Mucosa of stomach (tissue), 1 donor: ENCODE results near the gene ZNF275.
"Not testable (repeated sequence)": the region's sequence is repeated elsewhere in the genome, so short reads cannot be mapped to it uniquely, and the experiment has no call there.

ENCODE experiments used
- H3K27me3 ChIP-seq: one replicate; pipeline ENCODE4 v1.7.0; 2013; ENCODE audit warnings: mild to moderate bottlenecking, low read length; ENCODE audit not compliant: control insufficient read depth, insufficient read depth
- H3K36me3 ChIP-seq: one replicate; pipeline ENCODE4 v1.7.0; 2013; ENCODE audit warnings: low read length; ENCODE audit not compliant: control insufficient read depth, insufficient read depth
- H3K4me1 ChIP-seq: one replicate; pipeline ENCODE4 v1.7.0; 2013; ENCODE audit warnings: mild to moderate bottlenecking, low read length; ENCODE audit not compliant: control insufficient read depth, insufficient read depth
- H3K4me3 ChIP-seq: one replicate; pipeline ENCODE4 v1.7.0; 2013; ENCODE audit warnings: low read length
- H3K9ac ChIP-seq: one replicate; pipeline ENCODE4 v1.7.0; 2013; ENCODE audit warnings: mild to moderate bottlenecking, low read length, moderate library complexity
- H3K9me3 ChIP-seq: one replicate; pipeline ENCODE4 v1.7.0; 2013; ENCODE audit warnings: mild to moderate bottlenecking, low read length, moderate library complexity; ENCODE audit not compliant: control insufficient read depth
- donor health status: Pancreatic carcinoma.

Gene ZNF275

GRCh38 chrX:153333821-153334653 is at the start of gene ZNF275:
TSS of gene ZNF275 (plus strand) at chrX:153334153. CDS start at chrX:153336680, 2,527 bp downstream.
- H3K4me3 ChIP-seq, result peak within 1 kb of the TSS; percentile 8
- no peaks in the 10 kb centered on the region for H3K9me3 ChIP-seq
- H3K27me3 ChIP-seq, result no peaks in the 10 kb centered on the region
- H3K9ac ChIP-seq, result peak within 1 kb of the TSS; percentile 70
- H3K4me1 ChIP-seq, result no peaks in the 10 kb centered on the region
- no peaks in the 10 kb centered on the region for H3K36me3 ChIP-seq

DNA sequence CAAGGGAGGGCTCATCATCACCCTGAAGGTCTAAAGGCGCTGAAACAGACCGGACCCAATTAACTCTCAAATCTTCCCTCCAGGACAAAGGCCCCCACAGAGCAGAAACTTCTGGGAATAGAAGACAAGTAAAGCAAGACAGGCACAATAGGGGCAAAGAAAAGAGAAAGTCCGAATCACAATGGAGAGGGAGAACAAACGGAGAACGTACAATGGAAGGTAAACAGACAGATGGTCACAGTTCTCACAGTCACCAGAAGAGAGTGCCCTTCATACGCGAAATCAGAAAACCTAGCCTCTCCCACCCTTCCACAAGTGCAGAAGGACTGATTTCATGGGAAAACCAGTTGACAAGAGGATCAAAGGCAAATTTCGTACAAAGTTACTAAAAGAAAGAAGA is 48.3 kb upstream of the ZNF275 start:
- not testable (repeated sequence) for H3K9me3 ChIP-seq, H3K4me3 ChIP-seq, H3K36me3 ChIP-seq

GRCh38 chrX:153288807-153289206 is 45.1 kb upstream of the ZNF275 start:
- not testable (repeated sequence) for H3K4me3 ChIP-seq, H3K9ac ChIP-seq, H3K4me1 ChIP-seq, H3K9me3 ChIP-seq, H3K36me3 ChIP-seq, H3K27me3 ChIP-seq

More for the DNA sequence above, 48.3 kb upstream of the ZNF275 start:
- not testable (repeated sequence) for H3K4me1 ChIP-seq, H3K9ac ChIP-seq, H3K27me3 ChIP-seq

DNA sequence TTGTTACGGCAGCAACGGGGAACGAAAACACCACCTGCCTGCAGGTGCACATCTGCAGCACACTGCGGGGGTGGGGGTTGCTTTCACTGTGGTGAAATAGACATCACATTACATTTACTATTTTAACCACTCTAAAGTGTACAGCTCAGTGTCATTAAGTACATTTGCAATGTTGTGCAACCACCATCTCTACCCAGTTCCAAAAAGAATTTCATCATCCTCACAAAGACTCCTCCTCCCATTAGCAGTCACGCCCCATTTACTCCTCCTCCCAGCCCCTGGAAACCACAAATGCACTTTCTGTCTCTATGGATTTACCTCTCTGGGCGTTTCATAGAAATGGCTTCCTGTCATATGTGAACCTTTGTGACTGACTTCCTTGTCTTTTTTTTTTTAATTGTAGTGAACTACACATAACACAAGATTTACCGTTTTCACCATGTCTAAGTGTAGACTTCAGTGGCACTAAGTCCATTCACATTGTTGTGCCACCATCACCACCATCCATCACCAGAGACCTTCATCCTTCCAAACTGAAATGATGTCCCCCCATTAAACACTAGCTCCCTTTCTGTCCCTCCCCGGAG is 40.4 kb upstream of the ZNF275 start:
- not testable (repeated sequence) for H3K9me3 ChIP-seq, H3K36me3 ChIP-seq, H3K27me3 ChIP-seq

DNA sequence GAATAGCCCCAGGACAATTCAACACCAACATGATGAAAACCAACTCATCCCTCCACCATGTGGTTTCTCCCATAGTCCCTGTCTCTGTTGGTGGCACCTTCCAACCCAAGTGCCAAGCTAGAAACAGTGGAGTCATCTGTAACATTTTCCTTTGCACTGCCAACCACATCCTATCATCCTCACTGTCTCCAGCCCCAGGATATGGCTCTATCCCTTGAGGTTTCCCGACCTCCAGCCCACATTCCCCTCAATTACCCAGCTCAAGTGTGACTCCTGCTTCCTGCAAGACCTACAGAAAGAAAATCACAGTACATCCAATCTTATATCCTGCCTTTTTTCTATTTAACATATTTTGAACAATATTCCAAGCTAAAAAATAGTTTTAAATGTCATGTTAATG is 36.6 kb upstream of the ZNF275 start:
- Histone ChIP-seq H3K36me3 (no peaks in the 10 kb centered on the region), H3K9me3 (no peaks in the 10 kb centered on the region), H3K4me3 (no peak overlapping the region), H3K4me1 (no peaks in the 10 kb centered on the region), H3K27me3 (no peaks in the 10 kb centered on the region), H3K9ac (no peak overlapping the region)

More for the DNA sequence above, 40.4 kb upstream of the ZNF275 start:
- H3K4me3 ChIP-seq, H3K9ac ChIP-seq, H3K4me1 ChIP-seq: not testable (repeated sequence)

- H3K4me3 ChIP-seq, result no peak overlapping the region
- no peaks in the 10 kb centered on the region for H3K4me1 ChIP-seq
- no peak overlapping the region for H3K9ac ChIP-seq
- no peaks in the 10 kb centered on the region for H3K27me3 ChIP-seq
- no peaks in the 10 kb centered on the region for H3K9me3 ChIP-seq
- no peaks in the 10 kb centered on the region for H3K36me3 ChIP-seq
Observed at GRCh38 chrX:153299855-153300254, 34.1 kb upstream of the ZNF275 start.

- H3K4me3 ChIP-seq, result no peak overlapping the region
- no peaks in the 10 kb centered on the region for H3K4me1 ChIP-seq
- H3K9me3 ChIP-seq, result no peaks in the 10 kb centered on the region
- H3K9ac ChIP-seq, result no peak overlapping the region
- H3K36me3 ChIP-seq, result no peaks in the 10 kb centered on the region
- H3K27me3 ChIP-seq, result no peaks in the 10 kb centered on the region
Observed at GRCh38 chrX:153301746-153302145, 32.2 kb upstream of the ZNF275 start.

DNA sequence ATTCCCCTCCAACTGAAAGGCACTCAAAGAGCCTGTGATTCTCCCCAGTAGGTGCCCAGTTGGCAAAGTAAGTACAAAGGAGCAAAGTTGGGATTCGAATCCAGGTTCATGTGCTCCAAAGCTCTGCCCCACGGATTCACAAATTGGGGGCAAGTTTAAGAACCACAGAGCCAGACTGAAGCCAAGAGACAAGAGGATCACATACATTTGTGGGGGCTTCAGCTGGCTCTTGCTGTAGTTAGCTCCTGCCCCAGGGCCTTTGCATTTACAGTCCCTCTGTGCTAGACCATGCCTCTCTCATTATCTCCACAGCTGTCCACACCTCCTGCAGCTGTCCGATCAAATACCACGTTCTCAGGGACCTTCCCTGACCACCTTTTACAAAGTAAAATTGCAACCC is 31.2 kb upstream of the ZNF275 start:
- no peak overlapping the region for H3K9ac ChIP-seq
- no peaks in the 10 kb centered on the region for H3K27me3 ChIP-seq
- no peaks in the 10 kb centered on the region for H3K36me3 ChIP-seq
- no peaks in the 10 kb centered on the region for H3K4me1 ChIP-seq
- no peaks in the 10 kb centered on the region for H3K9me3 ChIP-seq
- H3K4me3 ChIP-seq, result no peak overlapping the region

DNA sequence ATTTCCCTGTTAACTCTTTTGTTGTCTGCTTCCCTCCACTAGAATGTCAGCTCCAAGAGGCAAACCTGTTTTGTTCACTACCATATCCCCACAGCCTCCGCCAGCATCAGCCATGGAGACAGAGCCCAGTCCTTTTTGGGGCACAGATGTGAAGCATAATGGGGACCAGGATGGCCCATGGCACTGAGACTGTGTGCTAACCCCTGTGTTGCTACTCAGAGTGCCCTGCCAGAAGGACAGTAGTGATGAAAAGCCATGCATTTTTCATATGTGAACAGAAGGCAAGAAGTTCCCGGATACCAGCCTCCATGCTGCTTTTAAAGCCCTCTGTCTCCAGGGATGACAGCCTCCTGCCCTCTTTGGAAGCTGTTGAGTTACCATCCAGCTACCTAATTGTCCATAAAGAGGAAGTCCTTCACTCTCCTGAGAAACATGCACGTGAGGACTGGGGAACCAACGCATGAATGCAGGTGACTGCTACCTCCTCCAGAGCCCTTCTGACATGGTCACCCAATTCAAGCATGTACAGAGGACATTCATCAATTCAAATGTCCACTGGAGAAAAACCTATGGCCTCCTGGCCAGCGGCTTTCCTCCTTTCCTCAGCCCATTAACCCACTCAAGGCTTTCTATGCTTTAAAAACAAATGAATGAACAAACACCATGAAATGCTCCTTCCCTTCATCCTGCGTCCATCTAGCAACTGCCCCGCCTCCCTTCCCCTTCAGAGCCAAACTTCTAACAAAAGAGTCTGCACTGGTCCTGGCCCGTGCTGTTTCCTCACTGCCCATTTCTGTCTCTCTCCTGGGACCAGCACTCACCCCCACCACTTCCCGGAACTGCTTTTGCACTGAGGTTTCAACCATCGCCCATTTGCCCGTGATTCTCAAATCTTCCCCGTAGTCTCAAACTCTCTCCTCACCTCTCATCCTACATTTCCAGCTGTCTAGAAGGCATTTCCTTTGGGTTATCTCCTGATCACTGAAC is 30.4 kb upstream of the ZNF275 start:
- Histone ChIP-seq H3K36me3 (no peaks in the 10 kb centered on the region), H3K27me3 (no peaks in the 10 kb centered on the region), H3K9me3 (no peaks in the 10 kb centered on the region), H3K9ac (no peak overlapping the region), H3K4me3 (no peak overlapping the region), H3K4me1 (no peaks in the 10 kb centered on the region)

DNA sequence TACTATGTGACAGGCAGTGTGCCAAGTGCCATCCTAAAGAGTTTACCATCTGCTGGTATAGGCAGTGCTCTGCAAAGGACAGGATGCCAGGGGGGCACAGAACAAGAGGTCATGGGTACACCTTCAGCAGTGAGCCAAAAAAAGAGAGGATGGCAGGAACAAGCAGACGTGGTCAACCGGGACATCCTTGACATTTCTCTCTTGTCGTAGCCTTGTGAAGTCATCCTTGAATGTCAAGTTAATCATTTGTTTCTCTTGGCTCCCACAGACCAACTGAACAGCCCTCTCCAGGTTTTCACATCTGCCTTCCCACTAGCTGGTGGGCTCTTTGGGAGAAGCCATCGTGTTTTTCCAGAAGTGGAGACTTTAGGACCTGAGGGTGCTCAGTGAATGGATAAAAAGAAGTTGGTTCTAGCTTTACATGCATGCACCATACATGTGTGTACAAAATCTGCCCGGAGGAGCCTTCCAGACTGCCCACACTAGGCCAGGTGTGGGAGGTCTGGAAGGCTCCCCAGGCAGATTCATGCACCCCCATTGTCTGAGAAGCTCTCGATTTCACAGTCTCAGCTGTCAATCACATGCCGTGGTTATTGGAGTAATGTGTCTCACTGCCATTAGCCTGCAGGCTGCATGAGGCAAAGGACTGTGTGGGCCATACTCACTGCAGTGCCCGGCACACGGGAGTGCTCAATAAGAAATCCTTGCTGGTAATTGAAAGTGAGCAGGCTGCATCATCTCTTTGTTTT is 28.8 kb upstream of the ZNF275 start:
- Histone ChIP-seq H3K4me1 (no peaks in the 10 kb centered on the region), H3K27me3 (no peaks in the 10 kb centered on the region), H3K4me3 (no peak overlapping the region), H3K9me3 (no peaks in the 10 kb centered on the region), H3K9ac (no peak overlapping the region), H3K36me3 (no peaks in the 10 kb centered on the region)

DNA sequence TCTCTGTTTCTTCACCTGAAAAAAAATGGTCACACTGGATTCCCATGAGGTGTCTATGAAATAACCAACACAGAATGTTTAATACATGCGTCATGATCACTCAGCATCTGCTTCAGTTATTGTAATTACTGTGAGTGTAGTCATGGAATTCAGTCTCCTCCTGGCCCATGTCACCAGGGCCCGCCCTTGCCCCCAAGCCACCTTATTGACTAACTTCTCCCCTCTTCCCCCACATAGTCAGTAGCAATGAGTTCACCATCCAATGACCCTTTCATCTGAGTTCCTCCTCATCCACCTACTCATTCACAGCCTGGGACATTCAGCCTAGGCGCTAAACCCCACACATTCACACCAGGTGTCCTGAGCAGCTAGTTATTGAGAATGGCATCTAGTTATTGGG is 28.0 kb upstream of the ZNF275 start:
- H3K9me3 ChIP-seq, result no peaks in the 10 kb centered on the region
- H3K27me3 ChIP-seq, result no peaks in the 10 kb centered on the region
- H3K4me3 ChIP-seq, result no peak overlapping the region
- H3K36me3 ChIP-seq, result no peaks in the 10 kb centered on the region
- no peaks in the 10 kb centered on the region for H3K4me1 ChIP-seq
- no peak overlapping the region for H3K9ac ChIP-seq
